PC-9 (cell line): Measurements from ENCODE around the gene NAPB. TPM values are rescaled to one million over a fixed set of nuclear protein-coding genes. Genes with fewer than 3 reads are reported as not detected.

Source experiments
- BruUV-seq: library from RNA; stranded (reverse); fragments of 400-500 nt; replicated peaks from 2 replicates; lab custom pipeline; 2021; lab: Mats Ljungman, UMichigan
- CTCF ChIA-PET: fragments of 300-600 bp; sonication (Branson Sonifier 250); formaldehyde crosslinking; loops from one replicate; lab custom pipeline; 2022; ENCODE audit warnings: antibody characterized with exemption; lab: Charles Lee
- POLR2A ChIA-PET: fragments of 300-600 bp; sonication (Branson Sonifier 250); formaldehyde crosslinking; loops from one replicate; lab custom pipeline; 2022; ENCODE audit warnings: antibody characterized with exemption; ENCODE audit not compliant: unreplicated experiment; lab: Charles Lee
- DNase-seq, 2 experiments: peaks; one replicate each; pipeline versions ENCODE4 v3.0.0 to v3.0.0-alpha.2; 2015 to 2022; ENCODE audit warnings: mixed read lengths in 1 of 2
- H2AFZ ChIP-seq: fragments of 200-600 bp; sonication (generic); 2 replicates; pipeline ENCODE4 v1.8.1; 2017; ENCODE audit warnings: antibody characterized with exemption
- H3F3A ChIP-seq: fragments of 200-600 bp; sonication (generic); 2 replicates; pipeline ENCODE4 v1.8.1; 2017; ENCODE audit warnings: antibody characterized with exemption, mild to moderate bottlenecking, low read depth; ENCODE audit not compliant: insufficient read depth
- H3K27ac ChIP-seq: fragments of 200-600 bp; sonication (generic); 2 replicates; pipeline ENCODE4 v1.6.1; 2016; ENCODE audit warnings: mixed run types
- H3K27me3 ChIP-seq: fragments of 200-600 bp; sonication (generic); 2 replicates; pipeline ENCODE4 v1.6.1; 2016; ENCODE audit warnings: low read depth, mixed run types; ENCODE audit not compliant: insufficient read depth
- H3K36me3 ChIP-seq: fragments of 200-600 bp; sonication (generic); 2 replicates; pipeline ENCODE4 v1.6.1; 2016; ENCODE audit warnings: low read depth, mixed run types
- H3K4me1 ChIP-seq: fragments of 200-600 bp; sonication (generic); replicated peaks from 2 replicates; pipeline ENCODE4 v1.6.1; 2016; ENCODE audit warnings: mixed run types; ENCODE audit not compliant: insufficient read depth
- H3K4me2 ChIP-seq: fragments of 200-600 bp; sonication (generic); 2 replicates; pipeline ENCODE4 v1.6.1; 2017; ENCODE audit warnings: mixed run types
- H3K4me3 ChIP-seq: fragments of 200-600 bp; sonication (generic); 2 replicates; pipeline ENCODE4 v1.6.1; 2016; ENCODE audit warnings: mixed run types
- H3K79me2 ChIP-seq: fragments of 200-600 bp; sonication (generic); 2 replicates; pipeline ENCODE4 v1.6.1; 2017; ENCODE audit warnings: low read depth, mixed run types
- H3K9me2 ChIP-seq: fragments of 200-600 bp; sonication (generic); 2 replicates; pipeline ENCODE4 v1.8.1; 2017; ENCODE audit warnings: mild to moderate bottlenecking; ENCODE audit not compliant: insufficient read depth
- H3K9me3 ChIP-seq: fragments of 200-600 bp; sonication (generic); 2 replicates; pipeline ENCODE4 v1.8.1; 2016; ENCODE audit warnings: low read depth; ENCODE audit not compliant: insufficient read depth
- H4K20me1 ChIP-seq: fragments of 200-600 bp; sonication (generic); 2 replicates; pipeline ENCODE4 v1.8.1; 2017; ENCODE audit not compliant: insufficient read depth
- EZH2 ChIP-seq: fragments of 200-600 bp; sonication (generic); IDR thresholded peaks from 2 replicates; pipeline ENCODE4 v1.8.0; 2017; ENCODE audit warnings: antibody characterized with exemption, low read depth
- intact Hi-C: fragments of 100-400 bp; cut with micrococcal nuclease; formaldehyde crosslinking; loops from one replicate; pipeline ENCODE4 v1.10.0; 2022; ENCODE audit not compliant: unreplicated experiment
- total RNA-seq: library from RNA; stranded (reverse); gene quantifications from 2 replicates; pipeline ENCODE4 v1.2.3, GENCODE V29; 2021
- TF ChIP-seq, protein P1 (sequence below): fragments of 200-600 bp; sonication (generic); conservative IDR thresholded peaks from 2 replicates; pipeline ENCODE4 v1.6.1; 2017; ENCODE audit warnings: mixed run types, antibody characterized with exemption, mild to moderate bottlenecking, moderate library complexity

NAPB gene
- total RNA-seq, 1 experiment from 2014 or later = 16.5 TPM

DNA sequence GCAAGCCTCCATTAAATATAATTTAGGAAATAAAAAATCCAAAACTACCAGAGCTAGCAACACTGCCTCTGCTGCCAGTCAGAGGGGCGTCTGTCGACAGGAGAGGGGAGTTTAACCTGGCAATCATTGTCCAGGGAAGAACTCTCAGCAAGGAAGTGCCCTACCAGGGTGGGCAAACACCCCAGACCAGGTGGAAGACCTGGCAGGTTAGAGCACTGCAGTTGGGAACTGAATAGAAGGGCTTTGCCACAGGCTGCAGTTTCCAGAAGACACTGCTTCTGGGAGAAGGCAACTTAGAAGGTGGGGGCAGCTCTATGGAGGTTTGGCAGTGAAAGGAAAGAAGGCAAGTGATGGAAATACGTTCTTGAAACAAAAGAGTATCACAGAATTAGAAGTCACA, 11.5 kb downstream of the NAPB start:
- no peak for DNase-seq
- Histone ChIP-seq H3K27me3 (no peaks in the 10 kb centered on the region), H3K36me3 (peaks cover 4% of the 10 kb centered on the region; the same call in 1 of the 2 replicates), H4K20me1 (peaks cover 20% of the 10 kb centered on the region), H3K79me2 (peaks cover 88% of the 10 kb centered on the region), H3K27ac (no peak overlapping the region), H3K4me3 (no peak overlapping the region), H3K9me3 (no peaks in the 10 kb centered on the region), H3K9me2 (no peaks in the 10 kb centered on the region), H3F3A (no peaks in the 10 kb centered on the region), H3K4me1 (no peaks in the 10 kb centered on the region), H2AFZ (no peak overlapping the region), H3K4me2 (no peak overlapping the region)
- intact Hi-C loops = no loop called here
- no TSS peak for BruUV-seq
- ChIA-PET POLR2A (interaction anchor here (0.5 kb wide), 1 partner anchor 12 kb away, joined by 7 read pairs; the partner anchor contains the start of gene NAPB), CTCF (no interaction called here)
- TF ChIP-seq, protein P1, sequence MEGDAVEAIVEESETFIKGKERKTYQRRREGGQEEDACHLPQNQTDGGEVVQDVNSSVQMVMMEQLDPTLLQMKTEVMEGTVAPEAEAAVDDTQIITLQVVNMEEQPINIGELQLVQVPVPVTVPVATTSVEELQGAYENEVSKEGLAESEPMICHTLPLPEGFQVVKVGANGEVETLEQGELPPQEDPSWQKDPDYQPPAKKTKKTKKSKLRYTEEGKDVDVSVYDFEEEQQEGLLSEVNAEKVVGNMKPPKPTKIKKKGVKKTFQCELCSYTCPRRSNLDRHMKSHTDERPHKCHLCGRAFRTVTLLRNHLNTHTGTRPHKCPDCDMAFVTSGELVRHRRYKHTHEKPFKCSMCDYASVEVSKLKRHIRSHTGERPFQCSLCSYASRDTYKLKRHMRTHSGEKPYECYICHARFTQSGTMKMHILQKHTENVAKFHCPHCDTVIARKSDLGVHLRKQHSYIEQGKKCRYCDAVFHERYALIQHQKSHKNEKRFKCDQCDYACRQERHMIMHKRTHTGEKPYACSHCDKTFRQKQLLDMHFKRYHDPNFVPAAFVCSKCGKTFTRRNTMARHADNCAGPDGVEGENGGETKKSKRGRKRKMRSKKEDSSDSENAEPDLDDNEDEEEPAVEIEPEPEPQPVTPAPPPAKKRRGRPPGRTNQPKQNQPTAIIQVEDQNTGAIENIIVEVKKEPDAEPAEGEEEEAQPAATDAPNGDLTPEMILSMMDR = no peak
- no peak for TF ChIP-seq EZH2

DNA sequence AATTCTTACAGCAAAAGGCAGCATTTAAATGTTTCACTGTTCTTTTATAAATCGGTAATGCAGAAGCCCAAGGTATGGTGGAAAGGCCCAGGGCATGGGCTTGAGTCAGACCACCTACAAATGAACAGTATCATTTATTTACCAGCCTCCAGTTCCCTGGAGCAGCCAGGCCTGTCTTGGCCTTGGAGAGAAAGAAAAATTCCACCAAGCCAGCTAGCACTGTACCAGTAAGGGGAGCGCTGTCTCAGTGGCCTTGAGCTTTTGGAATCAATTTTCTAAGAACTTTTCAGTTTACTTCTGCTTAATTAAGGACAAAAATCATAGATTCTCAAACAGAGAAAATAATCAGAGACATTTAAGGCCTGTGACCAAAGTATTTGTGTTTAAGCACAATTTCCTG, 12.3 kb downstream of the NAPB start:
- no peak overlapping the region for H3K4me2 ChIP-seq
- peaks cover 4% of the 10 kb centered on the region; the same call in 1 of the 2 replicates for H3K36me3 ChIP-seq
- no peak overlapping the region for H2AFZ ChIP-seq
- no peak overlapping the region for H3K4me3 ChIP-seq
- no peak overlapping the region for H3K27ac ChIP-seq
- ChIA-PET POLR2A (no interaction called here), CTCF (no interaction called here)
- DNase-seq = no peak
- TF ChIP-seq, protein P1 = no peak
- TF ChIP-seq EZH2 = no peak
- no TSS peak for BruUV-seq
- H3K79me2 ChIP-seq = peaks cover 86% of the 10 kb centered on the region
- H3K9me2 ChIP-seq = no peaks in the 10 kb centered on the region
- no peaks in the 10 kb centered on the region for H3F3A ChIP-seq
- H3K9me3 ChIP-seq = no peaks in the 10 kb centered on the region
- intact Hi-C loops = no loop called here
- no peaks in the 10 kb centered on the region for H3K4me1 ChIP-seq
- H3K27me3 ChIP-seq = no peaks in the 10 kb centered on the region
- H4K20me1 ChIP-seq = peaks cover 18% of the 10 kb centered on the region

DNA sequence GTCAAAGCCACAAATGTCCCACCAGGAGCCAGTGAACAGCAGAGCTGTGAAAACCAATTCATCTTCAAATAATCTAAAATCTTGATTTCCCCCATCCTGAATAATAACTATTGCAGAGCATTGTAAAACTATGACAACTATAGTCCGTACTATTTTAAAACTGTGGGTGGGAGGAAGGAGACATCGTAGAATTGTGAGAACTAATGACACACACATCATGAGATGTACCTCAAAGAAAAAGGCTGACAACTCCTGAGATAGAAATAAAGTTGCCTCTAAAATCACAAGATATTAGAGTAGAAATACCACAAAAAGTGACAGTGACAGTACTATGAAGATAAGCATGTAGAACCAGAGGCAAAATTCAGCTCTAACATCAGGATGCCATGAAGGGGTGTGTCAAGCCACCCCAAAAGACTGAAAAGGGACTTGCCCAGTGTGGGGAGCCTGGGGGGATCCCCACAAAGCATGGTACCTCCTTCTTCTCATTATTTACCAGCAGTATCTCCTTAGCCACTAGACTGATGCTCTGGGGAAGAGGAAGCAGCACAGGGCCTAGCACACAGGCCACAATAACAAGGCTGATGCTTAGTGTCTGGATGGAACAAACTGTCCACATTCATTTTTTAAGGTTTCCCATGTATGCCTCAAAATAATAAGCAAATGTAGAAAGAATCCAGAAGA, 13.4 kb downstream of the NAPB start:
- no peaks in the 10 kb centered on the region for H3K9me2 ChIP-seq
- no TSS peak for BruUV-seq
- no peak overlapping the region for H3K4me2 ChIP-seq
- H3K79me2 ChIP-seq = peaks cover 76% of the 10 kb centered on the region
- no peak for TF ChIP-seq EZH2
- TF ChIP-seq, protein P1 = no peak
- peaks cover 17% of the 10 kb centered on the region for H4K20me1 ChIP-seq
- intact Hi-C loops = no loop called here
- DNase-seq = no peak
- H3F3A ChIP-seq = no peaks in the 10 kb centered on the region
- ChIA-PET CTCF (no interaction called here), POLR2A (no interaction called here)
- H3K9me3 ChIP-seq = no peaks in the 10 kb centered on the region
- no peaks in the 10 kb centered on the region for H3K4me1 ChIP-seq
- no peaks in the 10 kb centered on the region for H3K27me3 ChIP-seq
- H3K36me3 ChIP-seq = peaks cover 4% of the 10 kb centered on the region; the same call in 1 of the 2 replicates
- H2AFZ ChIP-seq = no peak overlapping the region
- H3K27ac ChIP-seq = no peak overlapping the region
- H3K4me3 ChIP-seq = no peak overlapping the region
